CD14-positive monocyte (primary cell): ENCODE data around the gene HOXA2. TPM values are rescaled to one million over a fixed set of nuclear protein-coding genes. Genes with fewer than 3 reads are reported as not detected.
A peak's percentile ranks its signal among the peaks of the same experiment; 100 is the strongest.

ENCODE experiments used
- DNase-seq, 3 donors: peaks; one replicate each; pipeline ENCODE4 v3.0.0-alpha.2; 2011 to 2022
- H2AFZ ChIP-seq: 2 replicates; pipeline ENCODE4 v1.6.0; 2012; ENCODE audit warnings: mild to moderate bottlenecking, low read depth, low read length, inconsistent platforms; ENCODE audit not compliant: insufficient read depth, poor library complexity, severe bottlenecking
- H3K27ac ChIP-seq, 2 donors: 1 replicate in 1 of 2; 2 replicates in 1 of 2; pipeline ENCODE4 v1.5.1; 2012 to 2013; ENCODE audit warnings: low read length in 2 of 2, control low read depth in 1 of 2, inconsistent platforms in 1 of 2, low read depth in 1 of 2, mild to moderate bottlenecking in 1 of 2
- H3K27me3 ChIP-seq, 2 donors: one replicate each; pipeline versions ENCODE4 v1.6.0 to v1.6.1; 2011 to 2013; ENCODE audit warnings: low read length in 2 of 2; ENCODE audit not compliant: control insufficient read depth in 2 of 2, insufficient read depth in 2 of 2
- H3K36me3 ChIP-seq, 2 donors: replicated peaks in 1 of 2; 1 replicate in 1 of 2; 2 replicates in 1 of 2; pipeline versions ENCODE4 v1.5.1 to v1.6.1; 2012 to 2013; ENCODE audit warnings: low read length in 2 of 2, control low read depth in 1 of 2, inconsistent platforms in 1 of 2, mild to moderate bottlenecking in 1 of 2; ENCODE audit not compliant: insufficient read depth in 2 of 2, control insufficient read depth in 1 of 2
- H3K4me1 ChIP-seq, 2 donors: 1 replicate in 1 of 2; 2 replicates in 1 of 2; pipeline versions ENCODE4 v1.5.1 to v1.6.1; 2012 to 2013; ENCODE audit warnings: low read length in 2 of 2, control low read depth in 1 of 2, inconsistent platforms in 1 of 2, mild to moderate bottlenecking in 1 of 2, moderate library complexity in 1 of 2; ENCODE audit not compliant: insufficient read depth in 2 of 2, control insufficient read depth in 1 of 2
- H3K4me2 ChIP-seq: replicated peaks from 2 replicates; pipeline ENCODE3; 2012; ENCODE audit warnings: low read length, moderate library complexity, mild to moderate bottlenecking; ENCODE audit not compliant: poor library complexity, severe bottlenecking; ENCODE audit errors: extremely low read depth
- H3K4me3 ChIP-seq, 3 experiments: fragments of 200-600 bp in 1 of 3; sonication (generic) in 1 of 3; replicated peaks in 1 of 3; 1 replicate in 2 of 3; 2 replicates in 1 of 3; pipeline ENCODE4 v1.5.1; 2011 to 2013; ENCODE audit warnings: low read length in 3 of 3, mild to moderate bottlenecking in 3 of 3, control low read depth in 2 of 3, low read depth in 2 of 3, inconsistent platforms in 1 of 3, moderate library complexity in 1 of 3
- H3K79me2 ChIP-seq: 2 replicates; pipeline ENCODE4 v1.6.0; 2012; ENCODE audit warnings: mild to moderate bottlenecking, control low read depth, inconsistent platforms, low read length, moderate library complexity; ENCODE audit not compliant: insufficient read depth
- H3K9ac ChIP-seq: 2 replicates; pipeline ENCODE4 v1.6.0; 2017; ENCODE audit warnings: low read length, mild to moderate bottlenecking; ENCODE audit not compliant: insufficient read depth, poor library complexity, severe bottlenecking
- H3K9me3 ChIP-seq, 2 donors: replicated peaks in 1 of 2; 1 replicate in 1 of 2; 2 replicates in 1 of 2; pipeline versions ENCODE4 v1.5.1 to v1.6.1; 2012 to 2013; ENCODE audit warnings: low read length in 2 of 2, control low read depth in 1 of 2; ENCODE audit not compliant: control insufficient read depth in 1 of 2, insufficient read depth in 1 of 2
- H4K20me1 ChIP-seq: 2 replicates; pipeline ENCODE4 v1.6.0; 2012; ENCODE audit warnings: mild to moderate bottlenecking, low read length, control low read depth, moderate library complexity; ENCODE audit not compliant: insufficient read depth
- H3K27ac Mint-ChIP-seq, 7 donors: one replicate each; pipeline ENCODE4 v1.8.0; 2020; ENCODE audit warnings: mild to moderate bottlenecking in 7 of 7, mixed read lengths in 7 of 7, moderate library complexity in 6 of 7, inconsistent platforms in 2 of 7
- H3K27me3 Mint-ChIP-seq, 3 donors: one replicate each; pipeline ENCODE4 v1.8.0; 2021 to 2022; ENCODE audit warnings: low read depth in 3 of 3, mild to moderate bottlenecking in 3 of 3, mixed read lengths in 3 of 3, moderate library complexity in 3 of 3, inconsistent platforms in 1 of 3
- H3K36me3 Mint-ChIP-seq, 2 donors: one replicate each; pipeline ENCODE4 v1.8.0; 2020; ENCODE audit warnings: mixed read lengths in 2 of 2, inconsistent platforms in 1 of 2, mild to moderate bottlenecking in 1 of 2
- H3K4me1 Mint-ChIP-seq: one replicate; pipeline ENCODE4 v1.8.0; 2020; ENCODE audit warnings: mild to moderate bottlenecking, mixed read lengths
- H3K4me3 Mint-ChIP-seq, 2 donors: one replicate each; pipeline ENCODE4 v1.8.0; 2020; ENCODE audit warnings: mild to moderate bottlenecking in 2 of 2, mixed read lengths in 2 of 2, moderate library complexity in 1 of 2
- H3K9me3 Mint-ChIP-seq, 7 donors: one replicate each; pipeline ENCODE4 v1.8.0; 2020 to 2022; ENCODE audit warnings: mixed read lengths in 7 of 7, mild to moderate bottlenecking in 6 of 7, moderate library complexity in 6 of 7, inconsistent platforms in 2 of 7
- WGBS: methylation state at CpG from one replicate; pipeline ENCODE4 v1.1.5; 2013; ENCODE audit warnings: missing lambda C conversion rate; ENCODE audit not compliant: insufficient coverage; 5-methylcytosine and 5-hydroxymethylcytosine counted together
- intact Hi-C, 2 donors: fragments of 100-400 bp; cut with micrococcal nuclease; formaldehyde crosslinking; loops; one replicate each; pipeline versions ENCODE4 v1.15.0 to v1.15.1; 2023
- polyA plus RNA-seq, 3 donors: library from polyadenylated mRNA; depleted of rRNA in 1 of 3; unstranded in 2 of 3; stranded (reverse) in 1 of 3; fragments of 300-500 nt in 2 of 3; fragments of >200 nt in 1 of 3; fragmentation: Illumina TruSeq in 2 of 3; gene quantifications; 1 replicate in 2 of 3; 2 replicates in 1 of 3; pipeline ENCODE4 v1.2.3, GENCODE V29; 2012 to 2021
- TF ChIP-seq, protein P1 (sequence below): fragments of 200-600 bp; IDR thresholded peaks from one replicate; pipeline ENCODE4 v1.8.0; 2022; ENCODE audit warnings: antibody characterized with exemption, mild to moderate bottlenecking

HOXA2 gene
- polyA plus RNA-seq, 3 donors, result not detected

DNA sequence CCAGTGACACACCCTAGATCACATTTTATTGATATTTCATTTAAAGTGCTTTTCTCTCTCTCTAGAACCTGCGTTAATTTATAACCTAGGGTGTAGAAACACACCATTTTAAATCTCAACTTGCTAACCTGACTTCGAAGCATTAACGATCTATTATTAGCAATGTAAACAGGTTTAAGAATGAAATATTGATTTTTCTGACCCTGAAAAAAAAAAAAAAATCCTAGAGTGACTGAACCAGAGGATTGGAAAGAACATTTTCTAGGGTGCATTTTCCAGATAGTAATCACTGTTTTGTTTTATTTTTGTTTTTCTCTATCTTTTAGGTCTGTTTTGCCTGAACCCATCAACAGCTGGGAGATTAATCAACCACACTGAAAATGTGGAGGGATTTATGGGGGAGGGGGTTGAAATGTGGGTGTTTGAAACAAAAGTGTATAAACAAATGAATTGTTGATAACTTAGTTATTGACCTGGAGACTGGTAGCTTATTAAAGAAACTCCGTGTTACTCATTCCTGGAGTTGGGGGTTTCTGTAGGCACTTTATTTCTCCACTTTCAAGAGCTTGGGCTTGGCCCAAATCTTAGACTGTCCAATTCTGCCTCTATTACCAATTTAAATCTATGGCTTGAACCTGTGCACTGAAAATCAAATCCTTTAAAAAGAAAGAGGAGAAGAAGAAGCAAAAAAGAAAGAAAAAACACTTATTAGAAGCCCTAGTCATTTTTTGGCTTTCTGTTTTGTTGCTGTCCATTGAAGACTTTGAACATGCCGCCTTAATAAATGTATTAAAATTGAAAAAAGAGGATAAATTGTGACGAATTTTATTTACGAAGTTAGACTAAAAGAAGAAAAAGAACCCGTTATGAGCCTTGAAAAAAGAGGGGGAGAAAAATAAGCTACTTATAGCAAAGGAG is 2.8 kb downstream of the HOXA2 start:
- H3K9me3 Mint-ChIP-seq, result peaks cover 0 to 48% (median 19%) of the 10 kb centered on the region in 7 donors
- peaks cover 61% of the 10 kb centered on the region for H3K4me1 Mint-ChIP-seq
- WGBS, result no CpG with 5 or more reads among the region's 8 CpGs
- no peak overlapping the region for H3K27ac ChIP-seq
- peaks cover 0 to 24% of the 10 kb centered on the region in 2 donors for H3K9me3 ChIP-seq
- no peak overlapping the region for H3K4me2 ChIP-seq
- peaks cover 74 to 88% (median 75%) of the 10 kb centered on the region in 3 donors for H3K27me3 Mint-ChIP-seq
- peak overlapping the region in 1 of 2 donors; percentile 95 for H3K4me3 Mint-ChIP-seq
- peaks cover 9 to 32% of the 10 kb centered on the region in 2 donors for H3K36me3 ChIP-seq
- peaks cover 53 to 82% of the 10 kb centered on the region in 2 donors for H3K27me3 ChIP-seq
- DNase-seq, result no peak
- no peak overlapping the region for H3K27ac Mint-ChIP-seq
- H3K79me2 ChIP-seq, result peaks cover 31% of the 10 kb centered on the region
- H3K9ac ChIP-seq, result no peak overlapping the region
- H3K36me3 Mint-ChIP-seq, result peaks cover 55 to 61% of the 10 kb centered on the region in 2 donors
- H3K4me1 ChIP-seq, result peaks cover 48 to 53% of the 10 kb centered on the region in 2 donors
- H3K4me3 ChIP-seq, result no peak overlapping the region
- H4K20me1 ChIP-seq, result peaks cover 77% of the 10 kb centered on the region
- intact Hi-C loops, result loop anchor here (5.0 to 10.0 kb wide), 3 partner anchors 58 to 237 kb away; partner anchors contain the start of genes HOXA7 (in 1 of the 2) and SKAP2 (in 1 of the 2)
- TF ChIP-seq, protein P1, sequence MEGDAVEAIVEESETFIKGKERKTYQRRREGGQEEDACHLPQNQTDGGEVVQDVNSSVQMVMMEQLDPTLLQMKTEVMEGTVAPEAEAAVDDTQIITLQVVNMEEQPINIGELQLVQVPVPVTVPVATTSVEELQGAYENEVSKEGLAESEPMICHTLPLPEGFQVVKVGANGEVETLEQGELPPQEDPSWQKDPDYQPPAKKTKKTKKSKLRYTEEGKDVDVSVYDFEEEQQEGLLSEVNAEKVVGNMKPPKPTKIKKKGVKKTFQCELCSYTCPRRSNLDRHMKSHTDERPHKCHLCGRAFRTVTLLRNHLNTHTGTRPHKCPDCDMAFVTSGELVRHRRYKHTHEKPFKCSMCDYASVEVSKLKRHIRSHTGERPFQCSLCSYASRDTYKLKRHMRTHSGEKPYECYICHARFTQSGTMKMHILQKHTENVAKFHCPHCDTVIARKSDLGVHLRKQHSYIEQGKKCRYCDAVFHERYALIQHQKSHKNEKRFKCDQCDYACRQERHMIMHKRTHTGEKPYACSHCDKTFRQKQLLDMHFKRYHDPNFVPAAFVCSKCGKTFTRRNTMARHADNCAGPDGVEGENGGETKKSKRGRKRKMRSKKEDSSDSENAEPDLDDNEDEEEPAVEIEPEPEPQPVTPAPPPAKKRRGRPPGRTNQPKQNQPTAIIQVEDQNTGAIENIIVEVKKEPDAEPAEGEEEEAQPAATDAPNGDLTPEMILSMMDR, result no peak
- H2AFZ ChIP-seq, result no peak overlapping the region

DNA sequence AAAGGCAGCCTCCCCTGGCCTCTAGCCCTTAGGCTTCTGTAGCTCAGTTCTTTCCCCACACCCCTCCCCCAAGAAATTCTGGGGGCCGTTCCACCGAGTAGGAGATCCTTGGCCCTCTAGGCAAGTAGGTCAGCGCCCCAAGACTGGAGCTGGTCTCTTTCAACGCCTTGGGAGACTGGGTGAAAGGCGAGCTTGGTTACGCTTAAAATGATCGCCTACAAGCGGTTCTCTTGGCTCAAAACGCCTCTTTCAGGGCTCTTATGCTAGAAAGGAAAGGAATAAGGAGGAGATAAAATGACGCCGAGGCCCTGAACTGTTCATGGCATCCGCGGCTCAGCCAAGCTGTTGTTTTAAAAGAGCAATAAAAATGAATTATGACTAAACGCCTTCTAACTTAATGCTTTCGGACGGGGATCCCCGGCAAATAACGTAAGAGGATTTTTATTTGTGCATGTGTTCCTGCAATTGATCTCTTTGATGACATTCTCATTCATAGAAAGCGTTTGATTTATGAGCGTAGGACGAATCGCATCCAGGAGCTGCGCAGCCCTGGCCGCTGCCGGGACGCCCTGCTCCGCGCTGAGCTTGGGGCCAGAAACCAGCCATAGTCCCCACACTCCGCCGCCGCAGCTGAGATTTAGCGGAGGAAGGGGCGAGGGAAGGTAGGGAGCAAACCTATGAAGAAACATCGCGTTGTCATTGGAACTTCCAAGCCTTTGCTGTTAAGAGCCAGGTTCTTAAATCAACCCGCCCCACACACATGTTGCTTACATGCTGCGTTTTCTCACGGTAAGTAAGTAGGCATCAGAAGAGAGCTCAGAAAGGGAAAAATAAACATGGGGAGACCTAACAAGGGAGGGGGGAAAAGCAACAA is 3.7 kb downstream of the HOXA2 start:
- peak overlapping the region; percentile 92 for H3K4me2 ChIP-seq
- H3K4me3 Mint-ChIP-seq, result peak overlapping the region; percentile 89 to 95
- peaks cover 51 to 57% of the 10 kb centered on the region in 2 donors for H3K4me1 ChIP-seq
- peaks cover 0 to 24% of the 10 kb centered on the region in 2 donors for H3K9me3 ChIP-seq
- TF ChIP-seq, protein P1, result no peak
- no peak for DNase-seq
- H4K20me1 ChIP-seq, result peaks cover 68% of the 10 kb centered on the region
- intact Hi-C loops, result loop anchor here (5.0 to 10.0 kb wide), 3 partner anchors 58 to 237 kb away; partner anchors contain the start of genes HOXA7 (in 1 of the 2) and SKAP2 (in 1 of the 2)
- H3K27ac Mint-ChIP-seq, result peak overlapping the region in 1 of 7 donors; percentile 43
- H3K36me3 ChIP-seq, result peaks cover 9 to 32% of the 10 kb centered on the region in 2 donors
- peaks cover 68% of the 10 kb centered on the region for H3K4me1 Mint-ChIP-seq
- H3K4me3 ChIP-seq, result peak overlapping the region in 1 of 3 experiments; percentile 90
- H3K36me3 Mint-ChIP-seq, result peaks cover 61 to 68% of the 10 kb centered on the region in 2 donors
- WGBS, result 32% methylated on average over 27 of the region's 38 CpGs
- H3K79me2 ChIP-seq, result peaks cover 31% of the 10 kb centered on the region
- H3K27me3 Mint-ChIP-seq, result peaks cover 74 to 88% (median 75%) of the 10 kb centered on the region in 3 donors
- peaks cover 0 to 54% (median 24%) of the 10 kb centered on the region in 7 donors for H3K9me3 Mint-ChIP-seq
- H3K27ac ChIP-seq, result no peak overlapping the region
- peaks cover 53 to 82% of the 10 kb centered on the region in 2 donors for H3K27me3 ChIP-seq
- H3K9ac ChIP-seq, result no peak overlapping the region
- no peak overlapping the region for H2AFZ ChIP-seq
